BJ (cell line): Measurements from ENCODE around the gene CASP9. TPM values are rescaled to one million over a fixed set of nuclear protein-coding genes. Genes with fewer than 3 reads are reported as not detected.
"Not testable (repeated sequence)": the region's sequence is repeated elsewhere in the genome, so short reads cannot be mapped to it uniquely, and the experiment has no call there.

Source experiments
- CTCF ChIA-PET: fragments of 350-600 bp; formaldehyde crosslinking; extraction: SDS; loops from one replicate; lab custom pipeline; 2021; ENCODE audit warnings: antibody characterized with exemption, inconsistent platforms; lab: Yijun Ruan, JAX
- POLR2A ChIA-PET: fragments of 300-600 bp; sonication (Branson Sonifier 250); formaldehyde crosslinking; extraction: SDS; loops from one replicate; lab custom pipeline; 2021; ENCODE audit warnings: antibody characterized with exemption; lab: Charles Lee
- DNase-seq: peaks from one replicate; pipeline ENCODE4 v3.0.0-alpha.2; 2011; ENCODE audit warnings: low read depth
- H3K27me3 ChIP-seq: 2 replicates; pipeline ENCODE4 v1.6.0; 2011; ENCODE audit warnings: low read length; ENCODE audit not compliant: control insufficient read depth, insufficient read depth
- H3K36me3 ChIP-seq: 2 replicates; pipeline ENCODE4 v1.5.1; 2011; ENCODE audit warnings: low read length; ENCODE audit not compliant: control insufficient read depth, insufficient read depth
- H3K4me3 ChIP-seq: 2 replicates; pipeline ENCODE4 v1.5.1; 2011; ENCODE audit warnings: low read depth, mild to moderate bottlenecking, control low read depth, low read length
- CTCF ChIP-seq: IDR thresholded peaks from 2 replicates; pipeline ENCODE4 v1.5.1; 2011; ENCODE audit warnings: low read depth, mild to moderate bottlenecking, control low read depth, inconsistent platforms, low read length, moderate library complexity; ENCODE audit not compliant: insufficient read depth
- polyA plus RNA-seq: library from polyadenylated mRNA; depleted of rRNA; stranded (reverse); fragments of >200 nt; gene quantifications from 2 replicates; pipeline ENCODE4 v1.2.3, GENCODE V29; 2011

Gene CASP9
- polyA plus RNA-seq, 1 experiment = 20.8 TPM

DNA sequence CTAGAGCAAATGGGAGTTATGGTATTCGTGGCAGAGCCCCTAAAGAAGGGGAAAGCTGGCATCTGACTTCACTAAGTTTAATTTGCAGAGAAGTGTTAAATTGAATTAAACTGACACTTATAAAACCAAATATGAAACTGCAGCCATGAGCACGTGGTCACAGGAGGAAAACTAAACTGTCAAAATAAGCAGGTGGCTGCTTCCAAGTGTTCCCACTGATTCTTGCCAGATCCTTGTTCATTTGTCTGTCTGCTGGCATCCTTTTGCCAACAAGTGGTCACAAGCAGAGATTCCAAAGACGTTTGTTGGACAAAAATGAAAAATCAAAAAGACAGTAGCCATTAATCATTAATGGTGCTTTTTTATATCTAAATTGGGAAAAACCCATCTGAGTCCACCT lies 54.7 kb downstream of the CASP9 start:
- CTCF ChIA-PET = interaction anchor here (0.9 kb wide), 1 partner anchor 60 kb away, joined by 3 read pairs; no protein-coding TSS in a partner anchor
- TF ChIP-seq CTCF = no peak
- no peak for DNase-seq
- H3K27me3 ChIP-seq = no peaks in the 10 kb centered on the region
- POLR2A ChIA-PET = no interaction called here
- no peak overlapping the region for H3K4me3 ChIP-seq
- no peaks in the 10 kb centered on the region for H3K36me3 ChIP-seq

- DNase-seq = no peak
- no peak overlapping the region for H3K4me3 ChIP-seq
- no peak for TF ChIP-seq CTCF
- CTCF ChIA-PET = no interaction called here
- no peaks in the 10 kb centered on the region for H3K36me3 ChIP-seq
- POLR2A ChIA-PET = no interaction called here
- no peaks in the 10 kb centered on the region for H3K27me3 ChIP-seq
Measured at GRCh38 chr1:15468145-15468544, 55.9 kb downstream of the CASP9 start.

GRCh38 chr1:15466955-15467625 lies 56.9 kb downstream of the CASP9 start:
- POLR2A ChIA-PET, H3K27me3 ChIP-seq, CTCF ChIA-PET: not testable (repeated sequence)

DNA sequence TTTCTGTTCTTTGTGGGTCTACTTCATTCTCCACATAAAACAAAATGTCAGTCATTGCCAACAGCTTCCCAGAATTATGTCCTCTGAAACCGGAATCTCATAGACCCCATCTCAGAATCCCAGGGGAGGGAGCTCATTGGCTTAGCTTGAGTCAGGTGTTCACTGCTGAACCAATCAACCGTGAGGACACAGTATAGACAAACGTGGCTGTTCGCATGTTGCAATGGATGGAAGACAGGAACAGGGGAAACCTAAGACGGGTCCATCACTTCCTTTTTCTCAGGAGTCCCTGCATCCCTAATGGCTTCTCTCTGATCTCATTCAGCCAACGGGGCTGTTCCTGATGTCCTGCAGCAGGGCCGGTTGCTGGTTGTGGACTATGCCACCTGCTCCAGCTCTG lies 58.3 kb downstream of the CASP9 start:
- TF ChIP-seq CTCF = no peak
- Histone ChIP-seq H3K36me3 (no peaks in the 10 kb centered on the region), H3K4me3 (no peak overlapping the region), H3K27me3 (no peaks in the 10 kb centered on the region)
- ChIA-PET CTCF (no interaction called here), POLR2A (no interaction called here)
- DNase-seq = no peak

More at GRCh38 chr1:15466955-15467625, 56.9 kb downstream of the CASP9 start:
- not testable (repeated sequence) for DNase-seq, H3K36me3 ChIP-seq, H3K4me3 ChIP-seq

DNA sequence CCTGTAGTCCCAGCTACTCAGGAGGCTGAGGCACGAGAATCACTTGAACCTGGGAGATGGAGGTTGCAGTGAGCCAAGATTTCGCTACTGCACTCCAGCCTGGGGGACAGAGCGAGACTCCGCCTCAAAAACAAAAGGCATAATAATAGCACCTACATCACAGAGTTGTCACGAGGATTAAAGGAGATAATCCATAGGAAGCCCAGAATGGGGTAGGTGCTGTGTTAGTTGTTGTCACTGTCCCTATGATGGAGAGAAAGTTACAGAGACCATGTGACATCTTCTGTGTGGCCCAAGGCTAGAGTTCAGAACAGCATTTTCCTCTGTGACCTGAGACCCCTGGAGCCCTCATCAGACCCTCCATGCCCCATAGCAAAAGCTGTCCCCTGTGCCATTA lies 60.1 kb downstream of the CASP9 start:
- DNase-seq, H3K36me3 ChIP-seq, H3K4me3 ChIP-seq, H3K27me3 ChIP-seq, CTCF ChIA-PET, POLR2A ChIA-PET: not testable (repeated sequence)

GRCh38 chr1:15463064-15463800 lies 60.8 kb downstream of the CASP9 start:
- H3K27me3 ChIP-seq, POLR2A ChIA-PET, H3K4me3 ChIP-seq, H3K36me3 ChIP-seq, DNase-seq: not testable (repeated sequence)
- CTCF ChIA-PET = interaction anchor here (1.4 kb wide), 1 partner anchor 32 kb away, joined by 4 read pairs; no protein-coding TSS in a partner anchor
